ENCODE results near the gene GSDME.

The GSDME gene

DNA sequence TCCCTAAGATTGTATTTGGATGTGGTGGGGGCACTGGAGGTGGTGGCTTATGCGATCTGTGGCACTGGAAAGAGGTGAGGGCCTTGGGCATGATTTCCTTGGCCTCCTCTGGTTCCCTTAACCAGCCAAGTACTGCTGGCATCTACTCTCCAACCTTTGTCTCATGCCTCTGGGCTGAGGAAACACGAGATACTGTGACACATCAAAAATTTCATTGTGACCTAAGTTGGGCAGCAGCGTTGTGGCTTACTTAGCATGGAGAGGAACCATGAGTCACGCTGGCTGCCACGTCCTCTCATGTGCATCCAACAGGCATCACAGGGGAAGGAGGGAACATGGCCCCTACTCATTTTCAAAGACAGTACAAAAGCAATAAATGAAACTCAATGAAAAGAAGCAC is 29.7 kb upstream of the GSDME start:
- H3F3A ChIP-seq (ENCODE audit: insufficient read depth, low read length) = no peaks in the 10 kb centered on the region
- H3K36me3 ChIP-seq (replicated peaks; ENCODE audit: insufficient read depth, low read length) = no peaks in the 10 kb centered on the region
- no peak overlapping the region for H3K4me2 ChIP-seq (ENCODE audit: low read depth, low read length)
- H4K20me1 ChIP-seq (ENCODE audit: insufficient read depth, low read length) = no peaks in the 10 kb centered on the region
- no peaks in the 10 kb centered on the region for H3K27me3 ChIP-seq (replicated peaks; ENCODE audit: insufficient read depth, low read length)
- DNase-seq = no peak
- no peak overlapping the region for H3K27ac ChIP-seq (ENCODE audit: low read length)
- no peaks in the 10 kb centered on the region for H3K9me3 ChIP-seq (replicated peaks; ENCODE audit: insufficient read depth, low read length)
- no peaks in the 10 kb centered on the region for H3K9me2 ChIP-seq (replicated peaks; ENCODE audit: insufficient read depth, low read length)
- no peaks in the 10 kb centered on the region for H3K79me2 ChIP-seq (ENCODE audit: low read length)
- H2AFZ ChIP-seq (ENCODE audit: low read length) = no peak overlapping the region
- no peaks in the 10 kb centered on the region for H3K4me1 ChIP-seq (ENCODE audit: low read length)
- no peak for TF ChIP-seq EZH2 (optimal IDR thresholded peaks at IDR 0.05; ENCODE audit: low read depth, low read length)
- TF ChIP-seq, protein P1, sequence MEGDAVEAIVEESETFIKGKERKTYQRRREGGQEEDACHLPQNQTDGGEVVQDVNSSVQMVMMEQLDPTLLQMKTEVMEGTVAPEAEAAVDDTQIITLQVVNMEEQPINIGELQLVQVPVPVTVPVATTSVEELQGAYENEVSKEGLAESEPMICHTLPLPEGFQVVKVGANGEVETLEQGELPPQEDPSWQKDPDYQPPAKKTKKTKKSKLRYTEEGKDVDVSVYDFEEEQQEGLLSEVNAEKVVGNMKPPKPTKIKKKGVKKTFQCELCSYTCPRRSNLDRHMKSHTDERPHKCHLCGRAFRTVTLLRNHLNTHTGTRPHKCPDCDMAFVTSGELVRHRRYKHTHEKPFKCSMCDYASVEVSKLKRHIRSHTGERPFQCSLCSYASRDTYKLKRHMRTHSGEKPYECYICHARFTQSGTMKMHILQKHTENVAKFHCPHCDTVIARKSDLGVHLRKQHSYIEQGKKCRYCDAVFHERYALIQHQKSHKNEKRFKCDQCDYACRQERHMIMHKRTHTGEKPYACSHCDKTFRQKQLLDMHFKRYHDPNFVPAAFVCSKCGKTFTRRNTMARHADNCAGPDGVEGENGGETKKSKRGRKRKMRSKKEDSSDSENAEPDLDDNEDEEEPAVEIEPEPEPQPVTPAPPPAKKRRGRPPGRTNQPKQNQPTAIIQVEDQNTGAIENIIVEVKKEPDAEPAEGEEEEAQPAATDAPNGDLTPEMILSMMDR (IDR thresholded peaks at IDR 0.05; ENCODE audit: low read length) = no peak
- TF ChIP-seq EZH2phosphoT487 (IDR thresholded peaks at IDR 0.05; ENCODE audit: low read length) = no peak
- no peak overlapping the region for H3K9ac ChIP-seq (ENCODE audit: low read length)
- no peak overlapping the region for H3K4me3 ChIP-seq (ENCODE audit: low read length)

DNA sequence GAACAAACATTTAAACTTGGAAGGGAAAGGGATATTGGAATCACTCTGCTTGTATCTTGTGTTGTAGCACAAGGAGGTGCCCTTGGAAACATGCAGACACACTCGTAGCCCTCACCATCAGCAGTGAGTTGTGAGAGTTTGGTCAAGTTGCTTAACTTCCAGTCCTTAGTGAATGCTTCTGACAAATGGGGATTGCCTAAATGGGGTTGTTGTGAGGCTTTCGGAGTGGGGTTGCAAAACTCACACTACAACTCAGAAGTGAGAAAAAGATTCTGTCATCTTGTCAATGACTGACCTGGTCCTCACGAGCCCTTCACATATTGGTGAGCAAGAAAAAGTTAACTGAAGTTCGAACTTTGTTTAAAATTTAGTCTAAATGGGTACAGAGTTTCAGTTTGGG is 29.0 kb upstream of the GSDME start:
- H3K9ac ChIP-seq (ENCODE audit: low read length) = no peak overlapping the region
- no peak overlapping the region for H3K4me3 ChIP-seq (ENCODE audit: low read length)
- no peaks in the 10 kb centered on the region for H3K36me3 ChIP-seq (replicated peaks; ENCODE audit: insufficient read depth, low read length)
- H3K27ac ChIP-seq (ENCODE audit: low read length) = no peak overlapping the region
- no peaks in the 10 kb centered on the region for H3F3A ChIP-seq (ENCODE audit: insufficient read depth, low read length)
- no peak overlapping the region for H2AFZ ChIP-seq (ENCODE audit: low read length)
- H3K79me2 ChIP-seq (ENCODE audit: low read length) = no peaks in the 10 kb centered on the region
- H3K4me1 ChIP-seq (ENCODE audit: low read length) = no peaks in the 10 kb centered on the region
- H3K4me2 ChIP-seq (ENCODE audit: low read depth, low read length) = no peak overlapping the region
- no peaks in the 10 kb centered on the region for H4K20me1 ChIP-seq (ENCODE audit: insufficient read depth, low read length)
- no peaks in the 10 kb centered on the region for H3K27me3 ChIP-seq (replicated peaks; ENCODE audit: insufficient read depth, low read length)
- DNase-seq = no peak
- no peaks in the 10 kb centered on the region for H3K9me3 ChIP-seq (replicated peaks; ENCODE audit: insufficient read depth, low read length)
- TF ChIP-seq EZH2phosphoT487 (IDR thresholded peaks at IDR 0.05; ENCODE audit: low read length) (no peak), EZH2 (optimal IDR thresholded peaks at IDR 0.05; ENCODE audit: low read depth, low read length) (no peak)
- TF ChIP-seq, protein P1 (IDR thresholded peaks at IDR 0.05; ENCODE audit: low read length) = no peak
- no peaks in the 10 kb centered on the region for H3K9me2 ChIP-seq (replicated peaks; ENCODE audit: insufficient read depth, low read length)

DNA sequence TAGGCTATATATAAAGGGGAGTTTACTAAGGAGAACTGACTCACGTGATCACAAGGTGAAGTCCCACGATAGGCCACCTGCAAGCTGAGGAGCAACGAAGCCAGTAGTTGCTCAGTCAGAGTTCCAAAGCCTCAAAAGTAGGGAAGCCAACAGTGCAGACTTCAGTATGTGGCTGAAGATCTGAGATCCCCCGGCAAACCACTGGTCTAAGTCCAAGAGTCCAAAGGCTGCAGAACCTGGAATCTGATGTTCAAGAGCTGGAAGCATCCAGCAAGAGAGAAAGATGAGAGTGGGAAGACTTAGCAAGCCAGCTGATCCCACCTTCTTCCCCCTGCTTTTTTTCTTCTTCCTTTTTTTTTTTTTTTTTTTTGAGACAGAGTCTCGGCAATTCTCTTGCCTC is 27.0 kb upstream of the GSDME start:
- Histone ChIP-seq H3K9ac (ENCODE audit: low read length) (no peak overlapping the region), H3K27ac (ENCODE audit: low read length) (no peak overlapping the region), H2AFZ (ENCODE audit: low read length) (no peak overlapping the region), H3K4me2 (ENCODE audit: low read depth, low read length) (no peak overlapping the region), H4K20me1 (ENCODE audit: insufficient read depth, low read length) (no peaks in the 10 kb centered on the region), H3K9me2 (replicated peaks; ENCODE audit: insufficient read depth, low read length) (no peaks in the 10 kb centered on the region), H3K4me1 (ENCODE audit: low read length) (no peaks in the 10 kb centered on the region), H3K4me3 (ENCODE audit: low read length) (no peak overlapping the region), H3K27me3 (replicated peaks; ENCODE audit: insufficient read depth, low read length) (no peaks in the 10 kb centered on the region), H3K9me3 (replicated peaks; ENCODE audit: insufficient read depth, low read length) (no peaks in the 10 kb centered on the region), H3F3A (ENCODE audit: insufficient read depth, low read length) (no peaks in the 10 kb centered on the region), H3K79me2 (ENCODE audit: low read length) (no peaks in the 10 kb centered on the region), H3K36me3 (replicated peaks; ENCODE audit: insufficient read depth, low read length) (no peaks in the 10 kb centered on the region)
- TF ChIP-seq EZH2 (optimal IDR thresholded peaks at IDR 0.05; ENCODE audit: low read depth, low read length) = no peak
- TF ChIP-seq, protein P1 (IDR thresholded peaks at IDR 0.05; ENCODE audit: low read length) = no peak
- no peak for DNase-seq

All from MM.1S (cell line).